OCI-LY1 (cell line): ENCODE measurements around the gene CIB4.

Experiments
- CTCF ChIP-seq: fragments of 200-600 bp; sonication (generic), shearing (Covaris generic); IDR thresholded peaks from 2 replicates; pipeline ENCODE4 v1.5.1; 2017; ENCODE audit warnings: mild to moderate bottlenecking, antibody characterized with exemption, low read length, moderate library complexity, mixed read lengths
- EZH2 ChIP-seq: fragments of 200-600 bp; sonication (generic), shearing (Covaris generic); IDR thresholded peaks from 2 replicates; pipeline ENCODE4 v1.8.0; 2017; ENCODE audit warnings: borderline replicate concordance, mixed run types, mild to moderate bottlenecking, antibody characterized with exemption, low read length, moderate library complexity, mixed read lengths

GRCh38 chr2:26590508-26590907 is 50.7 kb downstream of the CIB4 start:
- no peak for TF ChIP-seq EZH2
- no peak for TF ChIP-seq CTCF
